ENCODE measurements around the gene CYP21A2.

DNA sequence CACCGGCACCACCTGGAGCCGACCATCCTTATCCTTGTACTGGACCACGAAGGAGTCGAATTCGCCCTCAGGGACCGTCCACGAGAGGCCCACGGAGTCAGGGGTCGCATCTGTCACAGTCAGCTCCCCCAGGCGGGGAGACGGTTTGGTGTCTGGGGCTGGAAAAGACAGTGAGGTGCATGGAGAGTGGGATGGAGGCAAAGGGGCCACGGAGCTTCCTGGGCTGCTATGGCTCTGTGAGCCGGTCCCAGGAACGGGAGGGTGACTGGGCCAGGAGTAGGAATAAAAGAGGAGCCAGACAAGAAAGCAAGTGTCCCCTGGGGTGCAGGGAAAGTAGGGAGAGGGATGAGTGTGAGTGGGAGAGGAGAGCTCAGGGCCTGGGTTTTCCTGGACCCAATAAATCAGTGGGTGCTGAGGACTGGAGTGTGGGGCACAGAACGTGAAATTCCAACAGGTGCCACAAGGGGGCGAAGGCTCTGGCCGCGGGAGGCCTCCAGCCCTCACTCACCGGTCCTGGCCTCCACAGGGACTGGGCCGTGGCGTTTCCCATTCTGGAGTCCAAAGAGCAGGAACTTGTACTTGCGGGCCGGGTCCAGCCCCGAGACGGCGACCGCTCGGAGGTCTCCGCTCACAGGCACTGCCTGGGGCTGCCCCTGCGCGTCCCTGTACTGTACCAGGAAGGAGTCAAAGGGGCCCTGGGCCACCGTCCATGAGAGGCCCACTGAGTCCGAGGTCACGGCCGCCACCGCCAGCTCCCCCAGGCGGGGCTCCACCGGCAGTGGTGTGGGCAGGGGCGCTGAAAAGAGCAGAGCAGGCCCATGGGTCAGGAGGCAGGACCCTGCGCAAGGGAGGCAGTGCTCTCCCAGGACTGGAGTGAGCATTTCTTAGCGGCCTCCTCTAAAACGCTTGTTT is 9.9 kb downstream of the CYP21A2 start:
- TF ChIP-seq EZH2 (IDR thresholded peaks at IDR 0.05; ENCODE audit: insufficient read depth, poor library complexity, severe bottlenecking) (no peak), EZH2phosphoT487 (IDR thresholded peaks at IDR 0.05; ENCODE audit: insufficient read depth, low read depth) (no peak)

Data from GM23248 (cell line).